Stimulated activated CD4-positive, alpha-beta T cell treated with anti-CD3 and anti-CD28 coated beads, TNF-alpha, amount 100 ng/mL, for 24 hours (primary cell): ENCODE measurements around the gene NCOA3.
"Not testable (repeated sequence)": the region's sequence is repeated elsewhere in the genome, so short reads cannot be mapped to it uniquely, and the experiment has no call there.

ENCODE experiments used
- DNase-seq, 3 experiments: peaks; one replicate each; pipeline ENCODE4 v3.0.0-alpha.2; 2020; ENCODE audit warnings: low read depth in 3 of 3

NCOA3 gene

DNA sequence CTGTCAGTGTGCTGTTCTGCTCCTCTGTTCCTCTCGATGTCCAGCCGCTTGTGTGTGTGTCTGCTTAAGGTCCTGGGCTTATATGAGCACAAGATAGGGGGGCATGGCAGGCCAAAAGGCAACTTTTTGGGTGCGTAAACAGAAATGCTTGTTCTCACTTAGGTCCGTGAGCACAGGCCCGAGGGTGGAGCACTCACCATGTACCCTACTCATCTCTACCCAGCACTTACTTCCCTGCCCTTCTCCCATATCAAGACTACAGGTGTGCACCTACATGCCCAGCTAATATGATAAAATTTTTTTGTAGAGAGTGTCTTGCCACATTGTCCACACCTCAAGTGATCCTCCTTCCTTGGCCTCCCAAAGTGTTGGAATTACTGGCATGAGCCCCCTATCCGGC lies 34.3 kb downstream of the NCOA3 start:
- DNase-seq = no peak

DNA sequence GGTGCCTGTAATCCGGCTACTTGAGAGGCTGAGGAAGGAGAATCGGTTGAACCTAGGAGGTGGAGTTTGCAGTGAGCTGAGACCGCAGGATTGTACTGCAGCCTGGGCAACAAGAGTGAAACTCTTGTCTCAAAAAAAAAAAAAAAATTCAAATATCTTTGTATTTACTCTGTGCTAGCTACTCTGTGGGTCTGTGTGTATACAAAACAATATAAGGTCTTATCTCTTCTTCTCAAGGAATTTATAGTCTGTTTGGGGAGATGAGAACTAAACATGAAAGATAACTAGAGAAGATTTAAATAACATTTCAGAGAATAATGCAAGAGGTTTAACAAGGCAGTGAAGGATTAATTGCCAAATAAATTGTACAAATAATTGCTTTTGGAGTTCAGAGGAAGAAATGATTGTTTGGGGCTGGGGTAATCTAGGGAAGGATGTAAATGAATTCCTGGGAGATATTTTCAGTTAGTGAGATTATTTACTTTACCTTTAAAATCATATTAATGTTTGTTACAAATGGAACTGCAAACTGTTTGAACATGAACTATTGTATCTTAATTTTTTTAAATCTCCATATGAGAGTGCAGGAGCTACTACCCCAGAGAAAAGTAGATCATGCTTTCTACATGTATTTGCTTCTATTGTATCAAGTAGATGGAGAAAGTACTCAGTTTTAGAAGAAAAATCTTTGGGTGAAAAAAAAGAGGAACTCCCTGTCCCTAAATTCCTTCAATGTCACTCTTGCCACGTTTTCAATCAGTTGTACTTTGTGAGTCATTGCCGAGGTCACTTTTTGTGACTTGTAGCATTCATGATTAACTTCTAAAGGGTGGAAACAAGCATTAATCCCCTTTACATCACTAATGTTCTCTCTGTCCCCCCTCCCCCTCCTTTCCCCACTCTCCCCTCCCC lies 39.0 kb downstream of the NCOA3 start:
- DNase-seq = no peak

DNA sequence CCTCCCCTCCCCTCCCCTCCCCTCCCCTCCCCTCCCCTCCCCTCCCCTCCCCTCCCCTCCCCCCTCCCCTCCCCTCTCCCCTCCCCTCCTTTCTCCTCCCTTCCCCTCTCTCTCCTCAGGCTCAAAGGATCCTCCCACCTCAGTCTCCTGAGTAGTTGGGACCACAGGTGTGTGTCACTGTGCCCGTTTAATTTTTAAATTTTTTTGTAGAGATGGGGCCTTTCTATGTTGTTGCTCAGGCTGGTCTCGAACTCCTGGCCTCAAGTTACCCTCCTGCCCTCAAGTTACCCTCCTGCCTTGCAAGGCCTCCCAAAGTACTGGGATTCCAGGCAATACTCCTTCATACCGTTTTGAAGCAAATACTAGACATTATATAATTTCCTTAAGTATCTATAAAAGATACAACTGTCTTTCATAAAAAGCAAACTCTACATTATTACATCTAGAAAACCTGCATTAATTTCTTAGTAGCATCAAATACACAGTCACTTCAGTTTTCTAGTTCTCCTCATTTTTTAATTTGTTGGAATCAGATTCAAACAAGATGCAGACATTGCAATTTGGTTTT lies 39.8 kb downstream of the NCOA3 start:
- DNase-seq = no peak

DNA sequence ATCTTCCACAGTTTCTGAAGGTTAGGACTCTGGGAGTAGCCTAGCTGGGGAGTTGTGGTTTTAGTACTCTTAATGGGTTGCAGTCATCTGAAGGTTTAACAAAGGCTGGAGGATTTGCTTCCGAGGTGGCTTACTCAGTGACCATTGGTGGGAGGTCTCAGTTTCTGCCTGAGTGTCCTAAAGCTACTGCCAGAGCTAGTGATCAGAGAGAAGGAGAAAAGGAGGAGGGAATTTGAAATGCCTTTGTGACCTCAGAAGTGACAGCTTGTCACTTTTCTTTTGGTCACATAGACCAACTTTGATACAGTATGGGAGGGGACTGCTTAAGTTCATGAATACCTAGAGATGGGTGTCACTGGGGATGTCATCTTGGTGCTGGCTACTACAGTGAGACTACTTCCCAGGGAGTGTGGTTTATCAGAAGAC lies 41.3 kb downstream of the NCOA3 start:
- no peak for DNase-seq

DNA sequence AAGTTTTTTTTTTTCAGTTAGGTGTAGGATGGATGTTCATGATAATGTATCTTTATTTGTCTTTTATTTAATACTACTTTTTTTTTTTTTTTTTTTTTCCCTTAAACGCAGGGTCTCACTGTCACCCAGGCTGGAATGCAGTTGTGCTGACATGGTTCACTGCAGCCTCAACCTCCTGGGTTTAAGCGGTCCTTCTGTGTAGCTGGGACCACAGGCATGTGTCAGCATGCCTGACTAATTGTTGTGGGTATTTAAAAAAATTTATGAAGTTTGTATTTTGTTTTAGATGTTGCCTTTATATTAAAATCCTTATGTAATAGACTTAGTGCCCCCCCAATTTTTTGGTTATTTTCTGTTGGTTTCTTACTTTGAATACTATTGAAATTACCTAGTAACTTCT lies 42.6 kb downstream of the NCOA3 start:
- DNase-seq = no peak

DNA sequence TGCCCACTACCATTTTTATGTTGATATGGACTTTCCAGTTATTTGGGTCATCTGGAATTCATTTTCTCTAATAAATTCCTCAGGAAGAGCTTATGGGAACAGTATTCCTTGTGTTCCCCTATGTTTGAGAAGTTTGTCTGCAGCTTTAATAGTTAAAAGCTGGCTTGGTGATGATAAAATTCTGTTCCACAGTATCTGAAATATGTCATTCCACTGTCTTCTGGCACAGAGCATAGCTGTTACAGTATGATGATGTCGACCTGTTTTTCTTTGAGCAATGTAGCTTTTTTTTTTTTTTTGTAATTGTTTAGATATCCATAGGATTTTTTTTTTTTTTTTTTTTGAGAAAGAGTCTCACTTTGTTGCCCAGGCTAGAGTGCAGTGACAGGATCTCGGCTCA lies 43.2 kb downstream of the NCOA3 start:
- no peak for DNase-seq

DNA sequence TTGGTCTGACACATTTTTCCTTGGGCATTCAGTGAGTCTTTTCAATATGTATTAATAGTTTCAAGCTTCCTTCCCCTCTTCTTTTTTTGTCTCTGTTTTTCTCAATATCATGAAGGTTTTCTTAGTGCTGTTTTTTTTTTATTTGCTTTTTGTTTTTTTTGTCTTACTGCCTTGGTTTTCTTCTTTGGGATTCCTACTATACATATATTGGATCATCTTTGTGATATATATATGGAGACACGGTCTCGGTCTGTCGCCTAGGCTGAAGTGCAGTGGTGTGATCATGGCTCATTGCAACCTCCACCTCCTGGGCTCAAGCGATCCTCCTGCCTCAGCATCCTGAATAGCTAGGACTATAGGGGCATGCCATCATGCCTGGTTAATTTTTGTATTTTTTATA lies 43.8 kb downstream of the NCOA3 start:
- no peak for DNase-seq

DNA sequence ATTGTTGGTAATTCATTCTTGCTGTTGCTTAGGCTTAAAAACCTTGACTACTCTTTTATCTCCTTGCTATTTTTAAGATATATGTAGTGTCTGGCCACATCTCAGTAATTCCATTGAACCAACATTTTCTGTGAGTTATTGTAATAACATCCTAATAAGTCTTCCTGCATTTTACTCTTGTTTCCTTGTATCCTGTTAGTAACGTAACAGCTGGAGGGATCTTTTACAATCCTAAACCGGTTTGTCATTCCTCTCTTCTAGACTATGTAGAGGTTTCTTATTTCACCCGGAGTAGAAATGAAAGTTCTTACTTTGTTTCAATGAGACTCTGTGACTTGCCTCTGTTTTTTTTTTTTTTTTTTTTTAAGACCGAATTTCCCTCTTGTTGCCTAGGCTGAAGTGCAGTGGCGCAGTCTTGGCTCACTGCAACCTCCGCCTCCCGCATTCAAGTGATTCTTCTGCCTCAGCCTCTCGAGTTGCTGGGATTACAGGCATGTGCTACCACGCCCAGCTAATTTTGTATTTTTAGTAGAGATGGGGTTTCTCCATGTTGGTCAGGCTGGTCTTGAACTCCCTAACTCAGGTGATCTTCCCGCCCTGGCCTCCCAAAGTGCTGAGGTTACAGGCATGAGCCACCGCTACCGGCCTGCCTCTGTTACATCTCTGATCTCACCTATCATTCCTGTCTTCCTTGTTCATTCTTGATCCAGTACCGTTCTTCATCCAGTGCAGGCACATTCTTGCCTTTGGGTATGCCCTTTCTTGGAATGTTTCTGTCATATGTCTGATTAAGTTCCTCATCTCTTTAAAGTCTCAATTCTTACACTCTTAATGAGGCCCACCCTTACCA lies 44.7 kb downstream of the NCOA3 start:
- no peak for DNase-seq

DNA sequence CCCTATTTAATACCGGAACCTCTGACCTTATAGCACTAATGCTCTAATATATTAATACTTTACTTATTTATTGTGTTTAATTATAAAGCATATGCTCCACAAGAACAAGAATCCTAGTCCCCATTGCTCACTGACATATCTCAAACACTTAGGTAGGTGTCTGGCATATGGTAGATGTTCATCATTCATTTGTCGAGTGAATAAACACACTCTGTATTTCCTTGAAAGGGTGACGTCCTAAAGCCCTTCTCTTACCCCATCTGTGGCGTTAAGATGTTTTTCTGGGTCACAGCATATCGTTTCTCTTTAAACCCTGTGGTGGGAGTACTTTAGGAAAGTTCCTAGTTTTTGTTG lies 45.3 kb downstream of the NCOA3 start:
- DNase-seq = no peak

DNA sequence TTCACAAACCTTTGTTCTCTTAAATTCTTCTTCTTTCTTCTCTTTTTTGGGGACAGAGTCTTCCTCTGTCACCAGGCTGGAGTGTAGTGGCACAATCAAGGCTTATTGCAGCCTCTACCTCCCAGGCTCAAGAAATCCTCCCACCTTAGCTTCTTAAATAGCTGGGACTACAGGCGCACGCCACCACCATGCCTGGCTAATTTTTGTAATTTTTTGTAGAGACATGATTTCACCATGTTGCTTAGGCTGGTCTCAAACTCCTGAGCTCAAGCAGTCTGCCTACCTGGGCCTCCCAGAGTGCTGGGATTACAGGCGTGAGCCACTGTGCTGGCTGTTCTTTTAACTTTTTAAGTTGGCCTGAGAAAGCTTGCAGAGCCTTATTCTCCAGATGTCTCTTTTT lies 48.0 kb downstream of the NCOA3 start:
- DNase-seq = no peak

DNA sequence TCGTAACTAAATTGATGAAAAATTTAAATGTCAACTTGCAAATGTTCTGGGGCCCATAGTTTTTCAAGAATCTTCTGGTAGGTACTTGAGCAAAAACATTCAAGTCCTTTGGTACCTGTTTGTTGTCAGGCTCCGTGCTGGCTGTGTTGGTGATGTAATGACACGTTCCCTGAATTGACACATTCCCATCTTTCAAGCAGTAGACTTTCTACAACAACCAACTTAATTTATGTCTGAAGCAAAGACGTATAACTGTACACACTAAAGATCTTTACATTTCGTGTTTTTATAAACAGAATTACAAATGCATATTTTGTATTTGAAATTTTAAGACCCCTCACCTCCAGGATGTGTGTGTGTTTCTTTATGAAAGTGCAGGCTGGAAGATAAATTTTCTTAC lies 49.5 kb downstream of the NCOA3 start:
- no peak for DNase-seq

DNA sequence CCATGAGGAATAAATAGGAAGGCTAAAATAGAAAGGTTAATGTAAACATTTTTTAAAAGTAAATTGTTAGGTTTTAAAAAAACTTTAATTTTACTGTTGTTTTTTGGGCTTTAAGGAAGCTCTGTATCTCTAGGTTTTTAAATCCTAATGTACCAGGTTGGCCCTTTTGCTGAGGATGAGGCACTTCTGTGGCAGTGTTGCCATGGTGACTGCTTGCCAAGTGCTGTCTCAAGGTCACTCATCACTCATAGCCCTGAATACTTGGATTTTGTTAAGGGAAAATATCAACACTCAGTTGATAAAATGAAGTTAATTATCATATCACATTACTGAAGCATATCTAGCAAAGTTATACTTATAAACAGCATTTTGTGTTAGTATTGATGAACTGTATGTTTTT lies 50.2 kb downstream of the NCOA3 start:
- no peak for DNase-seq

DNA sequence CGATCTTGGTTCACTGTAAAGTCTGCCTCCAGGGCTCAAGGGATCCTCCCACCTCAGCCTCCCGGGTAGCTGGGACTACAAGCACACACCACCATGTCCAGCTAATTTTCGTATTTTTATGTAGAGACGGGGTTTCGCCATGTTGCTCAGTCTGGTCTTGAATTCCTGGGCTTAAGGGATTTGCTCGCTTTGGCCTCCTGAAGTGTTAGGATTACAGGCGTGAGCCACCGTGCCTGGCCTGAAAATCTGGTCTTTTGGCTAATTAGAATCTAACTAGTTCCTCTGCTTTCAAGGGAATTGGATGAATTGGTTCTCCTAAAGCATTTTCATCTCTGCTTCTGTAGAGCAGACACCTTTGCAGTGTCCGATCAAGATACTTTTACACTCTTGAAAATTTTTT lies 51.3 kb downstream of the NCOA3 start:
- DNase-seq = no peak

DNA sequence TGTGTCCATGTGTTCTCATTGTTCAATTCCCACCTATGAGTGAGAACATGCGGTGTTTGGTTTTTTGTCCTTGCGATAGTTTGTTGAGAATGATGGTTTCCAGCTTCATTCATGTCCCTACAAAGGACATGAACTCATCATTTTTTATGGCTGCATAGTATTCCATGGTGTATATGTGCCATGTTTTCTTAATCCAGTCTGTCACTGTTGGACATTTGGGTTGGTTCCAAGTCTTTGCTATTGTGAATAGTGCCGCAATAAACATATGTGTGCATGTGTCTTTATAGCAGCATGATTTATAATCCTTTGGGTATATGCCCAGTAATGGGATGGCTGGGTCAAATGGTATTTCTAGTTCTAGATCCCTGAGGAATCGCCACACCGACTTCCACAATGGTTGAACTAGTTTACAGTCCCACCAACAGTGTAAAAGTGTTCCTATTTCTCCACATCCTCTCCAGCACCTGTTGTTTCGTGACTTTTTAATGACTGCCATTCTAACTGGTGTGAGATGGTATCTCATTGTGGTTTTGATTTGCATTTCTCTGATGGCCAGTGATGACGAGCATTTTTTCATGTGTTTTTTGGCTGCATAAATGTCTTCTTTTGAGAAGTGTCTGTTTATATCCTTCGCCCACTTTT lies 52.0 kb downstream of the NCOA3 start:
- DNase-seq = not testable (repeated sequence)

DNA sequence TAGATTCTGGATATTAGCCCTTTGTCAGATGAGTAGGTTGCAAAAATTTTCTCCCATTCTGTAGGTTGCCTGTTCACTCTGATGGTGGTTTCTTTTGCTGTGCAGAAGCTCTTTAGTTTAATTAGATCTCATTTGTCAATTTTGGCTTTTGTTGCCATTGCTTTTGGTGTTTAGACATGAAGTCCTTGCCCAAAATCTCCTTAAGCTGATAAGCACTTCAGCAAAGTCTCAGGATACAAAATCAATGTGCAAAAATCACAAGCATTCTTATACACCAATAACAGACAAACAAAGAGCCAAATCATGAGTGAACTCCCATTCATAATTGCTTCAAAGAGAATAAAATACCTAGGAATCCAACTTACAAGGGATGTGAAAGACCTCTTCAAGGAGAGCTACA lies 52.6 kb downstream of the NCOA3 start:
- not testable (repeated sequence) for DNase-seq

DNA sequence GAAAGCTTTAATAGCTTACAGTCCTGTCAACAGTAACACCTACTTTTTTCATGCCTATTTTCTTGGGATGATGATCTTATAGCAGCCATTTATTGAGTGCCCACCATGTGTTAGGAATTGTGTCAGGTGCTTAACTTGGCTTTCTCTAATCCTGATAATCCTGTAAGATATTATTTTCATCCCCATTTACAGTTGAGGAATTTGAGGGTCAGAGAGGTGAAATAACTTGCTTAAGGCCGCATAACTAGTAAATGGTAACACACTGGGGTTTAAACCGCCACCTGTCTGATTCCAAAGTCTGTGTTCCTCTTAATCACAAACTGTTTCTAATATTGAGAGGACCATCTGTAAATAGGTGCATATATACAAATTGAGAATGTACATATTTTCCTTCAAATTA lies 55.5 kb downstream of the NCOA3 start:
- no peak for DNase-seq

DNA sequence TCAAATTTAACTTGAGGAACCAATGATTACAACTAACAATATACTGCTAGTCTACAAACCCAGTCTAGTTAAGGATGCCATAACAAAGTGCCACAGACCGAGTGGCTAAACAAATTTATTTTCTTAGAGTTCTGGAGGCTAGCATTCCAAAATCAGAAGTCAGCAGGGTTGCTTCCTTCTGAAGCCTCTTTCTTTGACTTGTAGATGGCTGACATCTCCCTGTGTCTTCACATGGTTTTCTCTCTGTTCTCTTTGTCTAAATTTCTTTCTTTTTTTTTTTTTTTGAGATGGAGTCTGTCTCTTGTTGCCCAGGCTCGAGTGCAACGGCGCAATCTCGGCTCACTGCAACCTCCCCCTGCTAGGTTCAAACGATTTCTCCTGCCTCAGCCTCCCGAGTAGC lies 56.1 kb downstream of the NCOA3 start:
- no peak for DNase-seq

DNA sequence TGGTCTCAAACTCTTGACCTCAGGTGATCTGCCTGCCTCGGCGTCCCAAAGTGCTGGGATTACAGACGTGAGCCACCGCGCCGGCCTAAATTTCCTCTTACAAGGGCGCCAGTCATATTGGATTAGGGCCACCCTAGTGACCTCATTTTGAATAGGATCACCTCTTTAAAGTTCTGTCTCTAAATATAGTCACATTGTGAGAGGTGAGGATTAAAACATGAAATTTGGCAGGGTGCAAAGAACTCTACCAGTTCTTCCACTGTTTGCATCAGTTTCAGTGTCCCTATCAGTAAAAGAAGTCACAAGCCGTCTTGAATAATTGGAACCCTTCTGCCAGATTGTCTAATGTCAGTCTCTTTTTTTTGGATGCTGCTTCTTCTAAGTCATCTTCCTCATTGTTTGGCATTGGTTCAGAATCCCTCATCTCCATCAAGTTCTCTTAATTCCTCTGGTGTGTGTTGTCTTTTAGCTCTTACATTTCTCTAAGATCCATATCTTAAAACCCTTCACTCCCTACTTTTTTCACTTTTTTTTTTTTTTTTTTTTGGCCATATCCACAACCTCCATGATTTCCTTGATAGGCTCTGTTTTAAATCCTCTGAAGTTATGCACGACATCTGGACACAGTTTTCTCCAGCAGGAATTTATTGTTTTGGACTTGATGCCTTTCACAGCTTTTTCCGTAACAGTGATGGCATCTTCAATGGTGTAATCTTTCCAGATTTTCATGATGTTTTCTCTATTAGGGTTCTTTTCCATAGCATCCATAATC lies 56.8 kb downstream of the NCOA3 start:
- no peak for DNase-seq

DNA sequence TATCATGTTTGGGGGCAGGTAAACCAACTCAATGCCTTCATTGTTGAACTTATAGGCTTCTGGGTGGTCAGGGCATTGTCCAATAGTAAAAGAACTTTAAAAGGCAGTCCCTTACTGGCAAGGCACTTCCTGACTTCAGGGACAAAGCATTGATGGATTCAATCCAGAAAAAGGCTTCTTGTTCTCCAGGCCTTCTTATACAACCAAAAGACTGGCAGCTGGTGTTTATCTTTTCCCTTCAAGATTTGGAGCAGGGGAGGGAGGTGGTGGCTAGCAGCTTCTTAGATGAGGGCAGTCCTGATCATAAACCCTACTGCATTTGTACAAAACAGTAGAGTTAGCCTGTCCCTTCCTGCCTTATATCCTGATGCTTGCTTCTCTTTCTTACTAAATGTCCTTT lies 57.5 kb downstream of the NCOA3 start:
- DNase-seq = no peak

DNA sequence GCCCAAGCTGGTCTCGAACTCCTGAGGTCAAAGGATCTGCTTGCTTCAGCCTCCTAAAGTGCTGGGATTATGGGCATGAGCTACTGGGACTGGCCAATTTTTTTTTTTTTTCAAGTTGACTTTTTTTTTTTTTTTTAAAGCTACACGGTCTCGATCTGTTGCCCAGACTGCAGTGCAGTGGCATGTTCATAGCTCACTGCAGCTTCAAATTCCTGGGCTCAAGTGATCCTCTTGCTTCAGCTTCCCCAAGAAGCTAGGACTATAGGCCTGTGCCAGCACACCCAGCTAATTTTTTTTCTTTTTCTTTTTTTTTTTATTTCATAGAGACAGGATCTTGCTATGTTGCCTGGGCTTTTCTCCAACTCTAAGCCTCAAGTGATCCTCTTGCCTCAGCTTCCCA lies 59.5 kb downstream of the NCOA3 start:
- no peak for DNase-seq
